Measurements from ENCODE around the gene MYO10. TPM values are rescaled to one million over a fixed set of nuclear protein-coding genes. Genes with fewer than 3 reads are reported as not detected.

Gene MYO10
- total and polyA plus RNA-seq, 2 of the 8 experiments (the other 6 are each of a cell fraction or from before 2014, with no cell fraction given), result 21.5 to 107 TPM

GRCh38 chr5:16854351-16854750, 81.7 kb downstream of the MYO10 start (continued):
- TF ChIP-seq CHD7 (IDR thresholded peaks at IDR 0.05; ENCODE audit: insufficient replicate concordance, low read length) (no peak), ATF2 (IDR thresholded peaks at IDR 0.05; ENCODE audit: low read length) (no peak), TAF7 (optimal IDR thresholded peaks at IDR 0.05; ENCODE audit: borderline replicate concordance, low read depth, low read length) (no peak), BCL11A (IDR thresholded peaks at IDR 0.05; ENCODE audit: low read depth in 2 of 2, low read length in 2 of 2) (no peak), TCF12 (IDR thresholded peaks at IDR 0.05; ENCODE audit: low read depth, low read length) (no peak), ATF3 (IDR thresholded peaks at IDR 0.05; ENCODE audit: insufficient read depth, low read depth, low read length) (no peak)
